MM.1S (cell line): Measurements from ENCODE around the gene WDR13.

Experiments
- DNase-seq: peaks from one replicate; pipeline ENCODE4 v3.0.0-alpha.2; 2015
- H2AFZ ChIP-seq: fragments of 300-600 bp; sonication (generic); 2 replicates; pipeline ENCODE4 v1.6.0; 2016; ENCODE audit warnings: antibody characterized with exemption, low read length
- H3F3A ChIP-seq: fragments of 300-600 bp; sonication (generic); 2 replicates; pipeline ENCODE4 v1.6.1; 2016; ENCODE audit warnings: mild to moderate bottlenecking, antibody characterized with exemption, low read length, moderate library complexity, mixed read lengths; ENCODE audit not compliant: insufficient read depth
- H3K27ac ChIP-seq: fragments of 300-600 bp; sonication (generic); 2 replicates; pipeline ENCODE4 v1.5.1; 2016; ENCODE audit warnings: mild to moderate bottlenecking, low read length
- H3K27me3 ChIP-seq: fragments of 300-600 bp; sonication (generic); replicated peaks from 2 replicates; pipeline ENCODE4 v1.6.0; 2016; ENCODE audit warnings: low read length; ENCODE audit not compliant: insufficient read depth
- H3K36me3 ChIP-seq: fragments of 300-600 bp; sonication (generic); replicated peaks from 2 replicates; pipeline ENCODE4 v1.6.1; 2016; ENCODE audit warnings: mild to moderate bottlenecking, low read length, mixed read lengths; ENCODE audit not compliant: insufficient read depth
- H3K4me1 ChIP-seq: fragments of 300-600 bp; sonication (generic); 2 replicates; pipeline ENCODE4 v1.6.1; 2016; ENCODE audit warnings: low read length, mixed read lengths
- H3K4me2 ChIP-seq: fragments of 300-600 bp; sonication (generic); 2 replicates; pipeline ENCODE4 v1.6.0; 2016; ENCODE audit warnings: low read depth, low read length
- H3K4me3 ChIP-seq: fragments of 300-600 bp; sonication (generic); 2 replicates; pipeline ENCODE4 v1.5.1; 2016; ENCODE audit warnings: low read length, mixed read lengths
- H3K79me2 ChIP-seq: fragments of 300-600 bp; sonication (generic); 2 replicates; pipeline ENCODE4 v1.6.1; 2016; ENCODE audit warnings: mixed run types, low read length, mixed read lengths
- H3K9ac ChIP-seq: fragments of 300-600 bp; sonication (generic); 2 replicates; pipeline ENCODE4 v1.6.1; 2016; ENCODE audit warnings: low read length, mixed read lengths
- H3K9me2 ChIP-seq: fragments of 300-600 bp; sonication (generic); replicated peaks from 2 replicates; pipeline ENCODE4 v1.6.1; 2016; ENCODE audit warnings: mild to moderate bottlenecking, low read length, mixed read lengths; ENCODE audit not compliant: insufficient read depth
- H3K9me3 ChIP-seq: fragments of 300-600 bp; sonication (generic); replicated peaks from 2 replicates; pipeline ENCODE4 v1.6.1; 2016; ENCODE audit warnings: mild to moderate bottlenecking, low read length, mixed read lengths; ENCODE audit not compliant: insufficient read depth
- H4K20me1 ChIP-seq: fragments of 300-600 bp; sonication (generic); 2 replicates; pipeline ENCODE4 v1.6.1; 2016; ENCODE audit warnings: mild to moderate bottlenecking, low read length, moderate library complexity, mixed read lengths; ENCODE audit not compliant: insufficient read depth
- EZH2 ChIP-seq: fragments of 300-600 bp; sonication (generic); optimal IDR thresholded peaks from 2 replicates; pipeline ENCODE3; 2017; ENCODE audit warnings: low read depth, mild to moderate bottlenecking, antibody characterized with exemption, low read length, mixed read lengths
- EZH2phosphoT487 ChIP-seq: fragments of 300-600 bp; sonication (generic); IDR thresholded peaks from 2 replicates; pipeline ENCODE4 v1.6.1; 2018; ENCODE audit warnings: antibody characterized with exemption, low read length
- TF ChIP-seq, protein P1 (sequence below): fragments of 300-600 bp; sonication (generic); IDR thresholded peaks from 2 replicates; pipeline ENCODE4 v1.5.1; 2016; ENCODE audit warnings: antibody characterized with exemption, low read length, mixed read lengths

Gene WDR13

GRCh38 chrX:48611703-48612102 lies 14.4 kb downstream of the WDR13 start:
- H3K79me2 ChIP-seq = no peaks in the 10 kb centered on the region
- no peak overlapping the region for H3K27ac ChIP-seq
- H3K36me3 ChIP-seq = no peaks in the 10 kb centered on the region
- H3K9ac ChIP-seq = no peak overlapping the region
- no peaks in the 10 kb centered on the region for H4K20me1 ChIP-seq
- H3K9me3 ChIP-seq = no peaks in the 10 kb centered on the region
- no peak for TF ChIP-seq EZH2
- TF ChIP-seq, protein P1, sequence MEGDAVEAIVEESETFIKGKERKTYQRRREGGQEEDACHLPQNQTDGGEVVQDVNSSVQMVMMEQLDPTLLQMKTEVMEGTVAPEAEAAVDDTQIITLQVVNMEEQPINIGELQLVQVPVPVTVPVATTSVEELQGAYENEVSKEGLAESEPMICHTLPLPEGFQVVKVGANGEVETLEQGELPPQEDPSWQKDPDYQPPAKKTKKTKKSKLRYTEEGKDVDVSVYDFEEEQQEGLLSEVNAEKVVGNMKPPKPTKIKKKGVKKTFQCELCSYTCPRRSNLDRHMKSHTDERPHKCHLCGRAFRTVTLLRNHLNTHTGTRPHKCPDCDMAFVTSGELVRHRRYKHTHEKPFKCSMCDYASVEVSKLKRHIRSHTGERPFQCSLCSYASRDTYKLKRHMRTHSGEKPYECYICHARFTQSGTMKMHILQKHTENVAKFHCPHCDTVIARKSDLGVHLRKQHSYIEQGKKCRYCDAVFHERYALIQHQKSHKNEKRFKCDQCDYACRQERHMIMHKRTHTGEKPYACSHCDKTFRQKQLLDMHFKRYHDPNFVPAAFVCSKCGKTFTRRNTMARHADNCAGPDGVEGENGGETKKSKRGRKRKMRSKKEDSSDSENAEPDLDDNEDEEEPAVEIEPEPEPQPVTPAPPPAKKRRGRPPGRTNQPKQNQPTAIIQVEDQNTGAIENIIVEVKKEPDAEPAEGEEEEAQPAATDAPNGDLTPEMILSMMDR = no peak
- no peak for TF ChIP-seq EZH2phosphoT487
- H3K4me1 ChIP-seq = no peaks in the 10 kb centered on the region
- no peaks in the 10 kb centered on the region for H3K27me3 ChIP-seq
- no peaks in the 10 kb centered on the region for H3F3A ChIP-seq
- DNase-seq = no peak
- H3K4me2 ChIP-seq = no peak overlapping the region
- H3K9me2 ChIP-seq = no peaks in the 10 kb centered on the region
- no peak overlapping the region for H2AFZ ChIP-seq
- H3K4me3 ChIP-seq = no peak overlapping the region

GRCh38 chrX:48613502-48614160 lies 16.3 kb downstream of the WDR13 start:
- Histone ChIP-seq H3K9me2 (no peaks in the 10 kb centered on the region), H3K27ac (no peak overlapping the region), H3K36me3 (no peaks in the 10 kb centered on the region)

GRCh38 chrX:48616576-48616975 lies 19.3 kb downstream of the WDR13 start:
- H3K79me2 ChIP-seq = no peaks in the 10 kb centered on the region
- no peaks in the 10 kb centered on the region for H3F3A ChIP-seq
- H3K9me3 ChIP-seq = no peaks in the 10 kb centered on the region
- H3K4me3 ChIP-seq = no peak overlapping the region
- H2AFZ ChIP-seq = no peak overlapping the region
- H3K9me2 ChIP-seq = no peaks in the 10 kb centered on the region
- H3K36me3 ChIP-seq = no peaks in the 10 kb centered on the region
- no peak overlapping the region for H3K27ac ChIP-seq
- no peak for DNase-seq
- no peak overlapping the region for H3K4me2 ChIP-seq
- no peaks in the 10 kb centered on the region for H4K20me1 ChIP-seq
- no peaks in the 10 kb centered on the region for H3K4me1 ChIP-seq
- TF ChIP-seq EZH2phosphoT487 (no peak), EZH2 (no peak)
- TF ChIP-seq, protein P1 = no peak
- H3K9ac ChIP-seq = no peak overlapping the region
- no peaks in the 10 kb centered on the region for H3K27me3 ChIP-seq

More at GRCh38 chrX:48613502-48614160, 16.3 kb downstream of the WDR13 start:
- Histone ChIP-seq H3K79me2 (no peaks in the 10 kb centered on the region), H4K20me1 (no peaks in the 10 kb centered on the region), H3K4me2 (no peak overlapping the region), H2AFZ (no peak overlapping the region), H3K9ac (no peak overlapping the region), H3K9me3 (no peaks in the 10 kb centered on the region), H3K4me1 (no peaks in the 10 kb centered on the region), H3F3A (no peaks in the 10 kb centered on the region), H3K27me3 (no peaks in the 10 kb centered on the region), H3K4me3 (no peak overlapping the region)
- TF ChIP-seq, protein P1 = no peak
- no peak for TF ChIP-seq EZH2phosphoT487
- TF ChIP-seq EZH2 = no peak
- DNase-seq = no peak
